GM20000 (cell line): ENCODE data around the gene PAPPA.

Experiments
- DNase-seq: peaks from one replicate; pipeline ENCODE4 v3.0.0; 2012; ENCODE audit warnings: low spot score
- CTCF ChIP-seq: IDR thresholded peaks from 2 replicates; pipeline ENCODE4 v1.5.1; 2012; ENCODE audit warnings: mild to moderate bottlenecking, control low read depth; ENCODE audit errors: extremely low read depth, missing control alignments

The PAPPA gene

GRCh38 chr9:116218399-116218798 is 64.8 kb downstream of the PAPPA start:
- no peak for TF ChIP-seq CTCF
- no peak for DNase-seq

- no peak for TF ChIP-seq CTCF
- no peak for DNase-seq
These were observed 66.1 kb downstream of the PAPPA start for GRCh38 chr9:116219686-116220085.

DNA sequence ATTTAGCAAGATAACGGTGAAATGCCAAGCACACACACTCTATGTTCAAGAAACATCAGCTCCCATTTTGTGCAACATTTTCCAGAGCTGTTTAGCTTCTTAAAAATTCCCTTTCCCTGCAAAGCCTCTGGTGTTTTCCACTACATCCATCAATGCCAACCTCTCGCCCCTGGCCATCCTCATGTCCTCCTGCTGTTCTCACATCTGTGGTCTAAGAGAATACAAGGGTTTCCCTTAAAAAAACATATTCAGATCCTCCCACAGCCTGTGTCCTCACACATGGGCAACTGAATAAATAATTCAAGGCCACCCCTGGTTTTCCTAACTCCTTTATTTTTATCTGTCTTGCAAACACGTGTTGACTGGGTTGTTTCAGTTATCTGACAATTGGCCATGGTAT is 70.3 kb downstream of the PAPPA start:
- no peak for DNase-seq
- no peak for TF ChIP-seq CTCF

DNA sequence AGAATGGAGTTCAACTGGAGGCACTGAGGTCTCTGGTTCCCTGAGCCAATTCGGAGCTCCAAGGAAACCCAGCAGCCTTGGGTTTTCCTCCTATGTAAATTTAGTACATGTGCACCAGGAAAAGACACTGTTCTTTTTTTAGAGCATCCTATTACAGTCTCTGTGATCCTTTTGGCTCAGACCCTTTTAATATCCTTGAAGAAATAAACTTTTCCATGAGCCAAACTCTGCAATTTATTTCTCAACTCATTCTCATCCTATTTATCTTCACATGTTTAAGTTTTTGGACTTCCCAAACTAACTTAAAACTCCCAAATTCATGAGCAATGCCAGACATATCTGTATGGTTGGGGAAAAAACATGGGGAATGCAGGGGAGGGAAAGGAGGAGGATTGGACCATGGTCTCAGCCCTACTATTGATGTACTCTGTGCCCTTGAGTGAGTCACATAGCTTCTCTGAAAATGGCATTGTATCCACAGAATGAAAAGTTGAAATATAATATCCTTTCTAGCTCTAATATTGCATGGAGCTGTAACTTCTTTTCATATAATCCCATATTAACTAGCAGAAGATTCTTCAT is 76.6 kb downstream of the PAPPA start:
- no peak for TF ChIP-seq CTCF

GRCh38 chr9:116232424-116233159 is 79.0 kb downstream of the PAPPA start:
- no peak for DNase-seq
- TF ChIP-seq CTCF: no peak

More for the DNA sequence above, 76.6 kb downstream of the PAPPA start:
- DNase-seq: no peak

GRCh38 chr9:116233160-116233530 is 79.6 kb downstream of the PAPPA start:
- DNase-seq: no peak
- TF ChIP-seq CTCF: no peak

DNA sequence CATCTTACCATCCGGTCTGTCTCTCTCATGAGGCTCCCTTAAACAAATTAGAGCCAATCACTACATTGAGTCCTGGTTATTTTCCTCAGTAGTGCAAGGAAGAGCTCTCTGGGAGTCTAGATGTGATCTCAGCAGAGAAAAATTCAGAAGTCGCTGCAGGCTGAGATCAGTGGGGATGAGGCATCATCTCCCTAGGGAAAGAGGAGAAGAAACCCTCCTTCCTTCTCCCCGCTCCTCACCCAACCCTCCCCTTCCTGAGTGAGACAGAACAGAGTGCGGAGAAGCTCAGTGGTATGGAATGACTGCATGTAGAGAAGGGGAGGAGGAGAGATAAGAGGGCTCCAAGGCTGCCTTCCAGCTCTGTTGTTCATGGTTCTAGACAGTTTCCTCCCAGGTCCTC is 80.5 kb downstream of the PAPPA start:
- no peak for DNase-seq
- TF ChIP-seq CTCF: no peak
